DLD1 (cell line): ENCODE results near the gene SMARCD3.

Experiments
- in situ Hi-C: cut with HindIII; loops from 2 replicates; pipeline ENCODE4 v1.10.0; 2017; ENCODE audit warnings: low sequenced_read_pairs

SMARCD3 gene

GRCh38 chr7:151248346-151249033, at the start of gene SMARCD3:
Gene SMARCD3, minus strand, starts transcription at chr7:151248694. Its CDS starts 132 bp downstream, at chr7:151248562.
- in situ Hi-C loops, result no loop called here

- in situ Hi-C loops, result no loop called here
These were observed 47.9 kb upstream of the SMARCD3 start for GRCh38 chr7:151296202-151296992.

- in situ Hi-C loops, result no loop called here
These were observed 44.4 kb upstream of the SMARCD3 start for GRCh38 chr7:151292850-151293249.

GRCh38 chr7:151291206-151291605, 42.7 kb upstream of the SMARCD3 start:
- in situ Hi-C loops, result no loop called here

- in situ Hi-C loops, result no loop called here
These were observed 41.9 kb upstream of the SMARCD3 start for GRCh38 chr7:151290355-151290760.

GRCh38 chr7:151289891-151290290, 41.4 kb upstream of the SMARCD3 start:
- in situ Hi-C loops, result no loop called here

- in situ Hi-C loops, result no loop called here
These were observed 37.7 kb upstream of the SMARCD3 start for GRCh38 chr7:151286148-151286547.

GRCh38 chr7:151283302-151283701, 34.8 kb upstream of the SMARCD3 start:
- in situ Hi-C loops, result no loop called here

GRCh38 chr7:151282111-151282510, 33.6 kb upstream of the SMARCD3 start:
- in situ Hi-C loops, result no loop called here

- in situ Hi-C loops, result no loop called here
These were observed 33.2 kb upstream of the SMARCD3 start for GRCh38 chr7:151281686-151282085.

- in situ Hi-C loops, result no loop called here
These were observed 32.0 kb upstream of the SMARCD3 start for GRCh38 chr7:151280388-151281019.

GRCh38 chr7:151279868-151280267, 31.4 kb upstream of the SMARCD3 start:
- in situ Hi-C loops, result no loop called here

- in situ Hi-C loops, result no loop called here
These were observed 30.5 kb upstream of the SMARCD3 start for GRCh38 chr7:151278949-151279348.

- in situ Hi-C loops, result no loop called here
These were observed 29.1 kb upstream of the SMARCD3 start for GRCh38 chr7:151277631-151278030.

- in situ Hi-C loops, result no loop called here
These were observed 28.4 kb upstream of the SMARCD3 start for GRCh38 chr7:151276666-151277590.

GRCh38 chr7:151275813-151276577, 27.5 kb upstream of the SMARCD3 start:
- in situ Hi-C loops, result no loop called here

GRCh38 chr7:151274936-151275812, 26.7 kb upstream of the SMARCD3 start:
- in situ Hi-C loops, result no loop called here

- in situ Hi-C loops, result no loop called here
These were observed 25.9 kb upstream of the SMARCD3 start for GRCh38 chr7:151274396-151274795.
